GM18873 (cell line): ENCODE results near the gene ZNF541.
A peak's percentile ranks its signal among the peaks of the same experiment; 100 is the strongest.

ENCODE experiments used
- ATAC-seq: cut with Tn5 transposase; IDR thresholded peaks from one replicate; pipeline ENCODE4 v1.9.1; 2021; ENCODE audit warnings: mild to moderate bottlenecking, moderate library complexity, moderate number of reproducible peaks; ENCODE audit not compliant: unreplicated experiment, low FRiP score

The ZNF541 gene, protein sequence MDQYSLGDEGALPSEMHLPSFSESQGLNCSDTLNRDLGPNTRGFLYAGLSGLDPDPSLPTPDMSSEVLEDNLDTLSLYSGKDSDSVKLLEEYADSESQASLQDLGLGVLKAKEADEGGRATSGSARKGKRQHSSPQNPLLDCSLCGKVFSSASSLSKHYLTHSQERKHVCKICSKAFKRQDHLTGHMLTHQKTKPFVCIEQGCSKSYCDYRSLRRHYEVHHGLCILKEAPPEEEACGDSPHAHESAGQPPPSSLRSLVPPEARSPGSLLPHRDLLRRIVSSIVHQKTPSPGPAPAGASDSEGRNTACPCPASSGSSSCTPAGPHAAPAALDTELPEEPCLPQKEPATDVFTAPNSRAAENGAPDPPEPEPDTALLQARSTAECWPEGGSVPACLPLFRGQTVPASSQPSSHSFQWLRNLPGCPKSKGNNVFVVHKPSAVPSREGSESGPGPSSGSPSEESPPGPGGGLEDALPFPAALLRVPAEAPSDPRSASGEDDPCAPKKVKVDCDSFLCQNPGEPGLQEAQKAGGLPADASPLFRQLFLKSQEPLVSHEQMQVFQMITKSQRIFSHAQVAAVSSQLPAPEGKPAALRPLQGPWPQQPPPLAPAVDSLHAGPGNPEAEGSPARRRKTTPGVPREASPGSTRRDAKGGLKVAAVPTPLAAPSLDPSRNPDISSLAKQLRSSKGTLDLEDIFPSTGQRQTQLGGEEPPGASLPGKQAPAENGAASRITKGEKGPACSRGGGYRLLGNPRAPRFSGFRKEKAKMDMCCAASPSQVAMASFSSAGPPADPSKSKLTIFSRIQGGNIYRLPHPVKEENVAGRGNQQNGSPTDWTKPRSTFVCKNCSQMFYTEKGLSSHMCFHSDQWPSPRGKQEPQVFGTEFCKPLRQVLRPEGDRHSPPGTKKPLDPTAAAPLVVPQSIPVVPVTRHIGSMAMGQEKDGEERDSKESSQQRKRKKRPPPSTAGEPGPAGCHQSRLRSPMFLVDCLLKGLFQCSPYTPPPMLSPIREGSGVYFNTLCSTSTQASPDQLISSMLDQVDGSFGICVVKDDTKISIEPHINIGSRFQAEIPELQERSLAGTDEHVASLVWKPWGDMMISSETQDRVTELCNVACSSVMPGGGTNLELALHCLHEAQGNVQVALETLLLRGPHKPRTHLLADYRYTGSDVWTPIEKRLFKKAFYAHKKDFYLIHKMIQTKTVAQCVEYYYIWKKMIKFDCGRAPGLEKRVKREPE (N-terminal part only)

DNA sequence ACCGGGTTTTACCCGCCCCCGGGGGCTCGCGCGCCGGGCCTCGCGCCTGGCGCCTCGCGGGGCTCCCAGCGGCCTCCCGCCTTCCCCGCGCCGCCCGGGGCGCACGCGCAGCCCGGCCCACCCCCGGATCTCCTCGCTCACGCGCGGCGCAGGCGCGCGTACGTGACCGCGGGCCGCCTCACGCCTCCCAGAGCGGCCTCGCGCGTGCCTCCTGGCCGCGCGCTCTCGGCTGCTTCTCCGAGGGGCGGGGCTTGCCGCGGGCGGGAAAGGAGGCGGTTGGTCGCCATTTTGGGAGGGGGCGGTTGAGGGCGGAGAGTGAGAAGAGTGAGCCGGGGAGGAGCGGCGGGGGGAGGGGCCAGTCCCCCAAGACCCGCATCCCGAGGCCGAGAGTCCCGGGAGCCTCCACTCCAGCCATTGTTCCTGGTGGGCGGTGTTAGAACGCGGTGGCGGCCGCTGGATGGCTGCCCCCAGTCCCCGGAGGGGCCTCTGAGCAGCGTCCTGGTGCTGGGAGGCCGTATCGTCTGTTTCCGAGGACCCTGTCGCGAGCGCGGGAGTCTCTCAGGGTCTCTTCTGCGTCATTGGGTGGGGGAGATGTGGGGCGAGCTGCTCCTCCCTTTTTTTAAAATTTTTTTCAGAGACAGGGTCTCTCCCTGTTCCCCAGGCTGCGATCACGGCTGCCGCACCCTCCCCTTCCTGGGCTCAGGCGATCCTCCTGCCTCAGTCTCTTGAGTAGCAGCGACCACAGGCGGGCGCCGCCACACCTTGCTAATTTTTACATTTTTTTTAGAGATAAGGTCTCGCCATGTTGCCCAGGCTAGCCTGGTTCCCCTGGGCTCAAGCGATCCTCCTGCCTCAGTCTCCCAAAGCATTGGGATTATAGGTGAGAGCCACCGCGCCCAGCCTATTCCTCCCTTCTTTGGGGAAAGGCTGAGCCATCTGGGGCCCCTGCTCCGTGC lies at the start of gene ZNF541:
TSS of gene ZNF541 (minus strand) at position 78 of the 956 bp plus-strand sequence. CDS start 17,292 bp downstream, outside the sequence.
- ATAC-seq = no peak

DNA sequence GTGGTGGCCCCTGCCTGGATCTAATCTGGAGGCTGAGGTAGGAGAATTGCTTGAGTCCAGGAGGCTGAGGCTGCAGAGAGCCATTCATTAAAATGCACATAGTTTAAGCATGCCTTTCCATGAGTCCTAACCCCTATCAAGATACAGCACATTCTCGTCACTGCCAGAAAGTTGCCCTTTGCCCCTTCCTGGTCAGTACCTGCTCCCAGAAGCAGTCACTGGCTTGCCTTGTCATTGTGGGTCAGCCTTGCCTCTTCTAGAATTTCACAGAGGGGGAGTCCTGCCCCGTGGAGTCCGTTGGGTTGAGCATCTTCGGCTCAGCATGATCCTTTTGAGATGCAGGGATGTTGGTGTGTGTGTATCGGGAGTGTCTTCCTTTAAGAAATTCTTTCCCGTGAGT lies 46.8 kb upstream of the ZNF541 start:
- ATAC-seq = no peak

DNA sequence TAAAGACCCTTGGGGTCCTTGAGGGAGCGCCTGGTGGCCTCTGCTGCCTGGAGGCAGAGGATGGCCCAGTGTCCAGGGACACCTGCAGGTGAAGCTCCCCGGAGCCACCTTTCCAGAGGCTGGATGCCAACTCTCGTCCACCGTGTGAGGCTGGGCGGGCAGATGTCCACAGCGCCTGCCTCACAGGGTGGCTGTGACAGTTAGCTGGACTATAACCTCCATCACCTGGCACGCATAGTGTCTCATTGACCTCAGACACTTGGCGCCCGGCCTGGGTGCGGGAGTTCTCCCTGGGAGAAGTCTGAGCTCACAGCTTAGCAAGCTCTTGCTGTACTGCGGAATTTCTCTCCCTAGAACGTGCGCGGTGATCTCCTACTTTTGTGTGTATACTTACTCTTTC lies 45.8 kb upstream of the ZNF541 start:
- no peak for ATAC-seq

DNA sequence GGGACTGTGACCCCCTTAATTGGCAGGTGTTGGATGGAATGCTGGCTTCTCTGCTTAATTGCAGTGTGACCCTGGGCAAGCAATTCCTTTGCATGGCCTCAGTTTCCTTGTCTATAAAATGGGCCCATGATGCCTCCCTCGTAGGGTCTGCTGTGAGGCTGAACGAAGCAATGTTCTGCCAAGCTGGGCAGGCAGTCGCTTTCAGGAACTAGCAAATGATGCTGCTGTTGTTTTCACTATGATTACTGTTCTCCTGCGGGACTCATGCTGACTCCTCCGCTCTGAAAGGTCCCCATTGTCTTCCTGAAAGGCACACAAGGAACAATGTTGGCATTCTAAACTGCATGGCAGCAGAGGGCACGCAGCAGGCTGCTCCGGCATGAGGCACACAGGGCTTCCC lies 42.8 kb upstream of the ZNF541 start:
- ATAC-seq = no peak

DNA sequence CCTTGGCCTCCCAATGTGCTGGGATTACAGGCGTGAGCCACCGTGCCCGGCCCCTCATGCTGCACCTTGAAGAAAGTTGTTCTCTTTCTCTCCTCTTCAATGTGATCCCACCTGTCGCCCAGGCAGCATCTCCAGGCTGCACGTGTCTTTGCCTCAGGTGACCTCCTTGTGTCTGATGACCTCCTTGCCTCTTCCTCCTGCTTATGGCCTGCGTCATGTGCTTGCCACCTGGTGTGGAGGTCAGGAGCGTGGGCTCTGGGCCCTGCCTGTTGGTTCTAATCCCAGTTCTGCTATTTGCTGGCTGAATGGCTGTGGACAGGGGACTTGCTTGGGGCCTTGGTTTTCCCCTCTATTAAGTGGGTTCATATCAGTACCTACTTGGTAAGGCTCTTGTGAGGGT lies 42.3 kb upstream of the ZNF541 start:
- no peak for ATAC-seq

DNA sequence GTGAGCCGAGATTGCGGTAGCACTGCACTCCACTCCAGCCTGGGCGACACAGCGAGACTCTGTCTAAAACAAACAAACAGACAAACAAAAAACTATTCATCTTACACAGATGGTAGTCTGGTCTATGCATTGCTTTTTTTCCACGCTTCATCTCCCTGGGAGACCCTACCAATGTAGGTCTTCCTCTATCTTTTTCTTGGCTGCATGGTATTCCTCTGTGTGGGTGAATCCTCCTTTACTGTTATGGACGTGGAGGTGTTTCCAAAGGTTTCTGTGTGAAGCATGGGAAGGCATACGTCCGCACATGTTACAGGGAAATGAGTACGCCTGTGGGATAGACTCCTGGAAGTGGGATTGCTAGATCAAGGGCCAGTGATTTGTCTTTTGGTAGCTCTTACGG lies 41.6 kb upstream of the ZNF541 start:
- no peak for ATAC-seq

DNA sequence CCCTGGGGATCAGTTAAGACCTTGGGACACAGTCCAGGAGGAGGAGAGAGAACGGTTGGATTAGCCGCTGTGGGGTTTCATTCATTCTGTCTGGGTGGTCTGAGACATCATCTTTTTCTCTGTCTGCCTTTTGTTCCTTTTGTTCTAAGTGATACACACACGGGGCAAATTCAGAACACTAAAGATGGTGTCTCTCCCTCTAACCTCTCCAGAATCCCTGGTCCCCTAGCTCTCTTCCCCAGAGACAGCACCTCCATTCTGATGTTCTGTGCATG lies 41.0 kb upstream of the ZNF541 start:
- no peak for ATAC-seq

DNA sequence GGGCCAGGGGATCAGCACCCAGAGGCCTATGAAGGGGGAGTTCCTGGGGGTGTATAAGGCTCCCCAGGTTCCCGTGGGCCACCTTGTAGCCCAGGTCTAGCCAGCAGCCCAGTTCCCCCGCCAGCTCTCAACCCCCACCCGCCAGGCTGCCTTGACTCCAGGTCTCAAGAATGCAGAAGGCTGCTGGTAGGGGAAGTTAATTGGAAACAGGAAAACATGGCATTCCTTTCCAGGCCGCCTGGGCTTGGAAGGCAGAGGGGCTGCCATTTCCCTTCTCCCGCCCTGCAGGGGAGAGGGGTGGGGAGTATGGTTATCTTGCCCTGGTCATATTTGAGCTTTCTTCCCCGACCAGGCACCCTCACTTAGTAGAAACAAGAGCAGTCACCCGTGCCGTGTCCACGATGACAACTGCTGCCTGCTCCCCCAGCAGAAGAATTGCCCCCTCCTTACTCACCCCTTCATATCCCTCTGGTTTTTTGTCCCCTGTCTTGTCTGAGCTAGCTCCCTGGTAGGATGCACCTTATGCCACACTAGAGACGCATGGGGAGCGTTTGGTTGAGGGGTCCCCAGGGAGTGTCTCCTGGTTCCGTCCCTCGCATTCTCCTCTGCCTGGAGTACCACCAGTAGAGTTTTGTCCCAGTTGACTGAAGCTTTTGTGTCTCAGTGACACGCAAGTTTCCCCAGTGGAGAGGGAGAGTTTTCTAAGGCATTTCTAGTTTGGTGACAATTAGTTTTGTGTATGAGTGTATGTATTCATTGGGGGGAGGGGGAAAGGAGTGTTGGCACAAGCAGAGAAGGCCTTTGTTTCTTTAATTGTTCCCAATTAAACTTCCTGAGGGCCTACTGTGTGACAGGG lies 40.4 kb upstream of the ZNF541 start:
- no peak for ATAC-seq

DNA sequence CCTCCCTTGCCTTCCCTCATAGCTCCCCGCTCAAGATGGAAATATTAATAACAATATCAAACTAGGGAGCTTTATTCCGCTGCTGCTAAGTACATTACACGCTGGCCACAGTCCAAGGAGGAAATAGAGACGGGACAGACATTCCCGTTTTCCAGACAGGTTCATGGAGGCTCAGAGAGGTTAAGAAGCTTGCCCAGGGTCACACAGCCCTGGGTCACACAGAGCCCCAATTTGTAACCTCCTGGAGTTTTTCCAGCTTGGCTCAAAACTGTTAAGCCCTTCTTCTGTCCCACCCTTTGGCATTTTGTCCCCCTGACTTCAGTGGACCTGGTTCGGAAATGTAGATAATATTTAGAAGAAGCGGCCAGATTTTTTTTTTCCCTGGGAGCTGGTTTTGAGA lies 38.0 kb upstream of the ZNF541 start:
- no peak for ATAC-seq

DNA sequence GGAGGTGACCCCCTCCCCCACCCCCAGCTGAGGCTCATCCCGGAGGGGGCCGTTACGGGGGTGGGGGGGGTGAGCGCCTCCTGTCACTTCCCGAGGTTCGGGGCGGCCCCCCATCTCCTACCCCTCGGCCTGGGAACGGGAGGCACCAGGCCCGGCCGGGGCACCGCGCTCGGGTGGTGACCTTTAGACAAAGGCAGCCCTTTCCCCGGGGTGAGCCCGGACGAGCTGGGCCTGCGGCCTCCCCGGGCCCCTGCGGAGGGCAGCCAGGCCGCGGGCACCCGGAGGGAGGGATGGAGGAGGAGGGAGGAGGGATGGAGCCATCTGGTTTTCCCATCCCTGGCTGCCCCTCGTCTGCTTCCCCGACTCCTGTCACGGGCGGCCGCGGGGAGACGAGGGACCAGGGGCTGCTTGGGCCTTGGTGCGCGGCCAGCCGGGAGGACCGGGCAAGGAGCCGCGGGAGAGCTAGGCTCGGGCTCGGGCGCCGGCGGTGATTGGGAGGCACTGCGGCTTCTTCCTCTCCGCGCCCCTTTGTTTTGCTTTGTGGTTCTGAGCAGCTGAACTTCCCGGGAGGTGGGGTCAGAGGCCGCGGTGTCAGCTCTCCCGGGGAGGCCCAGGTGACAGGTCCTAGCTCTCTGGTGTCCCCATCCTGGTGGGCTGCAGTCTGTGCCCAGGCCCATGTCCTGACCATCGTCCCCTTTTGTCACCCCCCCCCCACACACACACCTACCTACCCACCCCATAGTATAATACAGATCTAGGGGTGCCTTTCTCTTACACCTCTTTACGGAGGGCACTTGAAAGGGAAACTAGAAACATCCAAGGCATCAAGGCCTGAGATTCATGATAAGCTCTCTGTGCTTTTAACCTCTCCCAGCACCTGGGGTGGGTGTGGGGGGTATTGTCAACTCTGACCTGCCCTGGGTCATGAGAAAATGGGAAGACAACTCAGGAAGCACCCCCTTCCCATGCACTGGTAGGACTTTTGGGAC lies 37.3 kb upstream of the ZNF541 start:
- ATAC-seq = no peak

DNA sequence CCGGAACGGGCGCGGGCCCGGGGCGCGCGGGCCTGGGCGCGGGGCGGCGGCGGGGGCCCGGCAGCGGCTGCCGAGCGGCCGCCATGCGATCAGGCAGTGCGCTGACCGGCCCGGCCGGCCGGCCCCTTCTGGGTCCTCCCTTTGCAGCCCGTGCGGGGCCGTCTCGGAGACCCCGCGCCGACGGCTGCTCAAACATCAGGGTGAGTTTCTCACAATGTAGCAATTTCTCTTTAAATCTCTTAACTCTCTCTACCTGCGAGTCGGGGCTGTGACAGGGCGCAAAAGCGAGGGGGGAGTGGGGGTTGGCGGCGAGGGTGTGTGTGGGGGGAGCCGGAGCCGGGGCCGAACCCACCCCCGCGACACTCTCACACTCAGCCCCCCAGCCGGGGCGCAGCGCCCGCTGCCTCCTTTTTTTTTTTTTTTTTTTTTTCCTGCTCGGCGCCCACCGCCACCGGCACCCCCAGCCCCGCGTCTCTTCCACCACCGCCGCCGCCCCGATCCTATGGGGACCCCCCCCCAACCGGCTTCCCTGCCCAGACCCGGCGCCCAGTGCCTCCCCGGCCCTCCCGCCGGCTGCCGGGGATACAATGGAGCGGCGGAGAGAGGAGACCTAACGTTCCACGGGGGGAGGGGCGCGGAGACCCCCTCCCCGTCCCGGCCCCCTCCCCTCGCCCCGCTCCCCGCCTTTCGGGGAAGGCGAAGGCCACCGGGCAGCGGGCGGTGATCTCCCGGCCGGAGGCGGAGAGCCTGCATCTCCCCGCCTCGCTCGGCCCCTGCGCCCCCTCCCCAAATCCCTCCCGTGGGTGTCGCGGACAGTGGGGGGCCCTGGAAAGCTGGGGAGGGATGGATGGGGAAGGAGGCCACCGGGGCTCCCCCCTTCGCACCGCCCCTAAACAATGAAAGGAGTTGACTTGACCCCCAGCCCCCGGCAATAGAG lies 36.3 kb upstream of the ZNF541 start, which contains the start of gene BICRA:
TSS of gene BICRA (plus strand) at position 166 of the 937 bp plus-strand sequence. CDS start 64,441 bp downstream, outside the sequence.
- peak; percentile 20 for ATAC-seq

DNA sequence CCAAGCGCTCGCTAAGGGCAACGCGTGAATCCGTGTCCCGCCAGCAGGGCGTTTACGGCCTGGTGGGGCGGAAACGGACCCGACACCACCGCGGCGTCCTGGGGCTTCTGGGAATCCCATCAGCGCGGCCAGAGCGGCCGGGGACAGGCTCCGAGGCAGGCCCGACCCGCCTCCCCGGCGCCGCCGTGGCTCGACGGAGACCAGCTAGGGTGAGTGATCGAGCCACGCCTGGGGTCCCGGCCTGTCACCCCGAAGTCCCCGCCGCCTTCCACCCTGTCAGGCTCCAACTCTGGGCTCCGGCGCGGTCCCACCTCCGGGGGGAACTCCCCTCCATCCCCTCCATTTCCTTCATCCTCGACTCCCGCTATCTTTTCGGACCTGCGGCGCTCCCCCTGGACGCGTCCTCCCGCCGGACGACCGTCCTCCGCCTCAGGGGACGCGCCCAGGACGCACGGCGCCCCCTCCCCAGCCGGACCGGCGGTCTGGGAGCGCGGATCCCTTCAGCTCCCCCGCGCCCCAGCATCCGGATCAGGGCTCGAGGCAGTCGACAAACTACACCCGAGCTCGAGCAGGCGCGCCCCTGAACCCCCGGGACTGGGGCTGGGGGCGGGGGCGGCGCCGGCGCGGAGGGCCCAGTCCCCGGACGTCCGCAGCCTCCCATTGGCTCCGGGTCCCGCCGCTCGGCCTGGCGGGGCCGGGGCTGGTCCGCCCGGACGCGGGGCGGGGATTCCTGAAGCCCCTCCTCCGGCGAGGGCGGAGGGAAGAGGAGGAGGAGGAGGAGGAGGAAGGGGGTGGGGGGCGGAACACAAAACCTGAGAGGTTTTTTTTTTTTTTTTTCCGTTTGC lies 35.3 kb upstream of the ZNF541 start:
- ATAC-seq = peak; percentile 41

DNA sequence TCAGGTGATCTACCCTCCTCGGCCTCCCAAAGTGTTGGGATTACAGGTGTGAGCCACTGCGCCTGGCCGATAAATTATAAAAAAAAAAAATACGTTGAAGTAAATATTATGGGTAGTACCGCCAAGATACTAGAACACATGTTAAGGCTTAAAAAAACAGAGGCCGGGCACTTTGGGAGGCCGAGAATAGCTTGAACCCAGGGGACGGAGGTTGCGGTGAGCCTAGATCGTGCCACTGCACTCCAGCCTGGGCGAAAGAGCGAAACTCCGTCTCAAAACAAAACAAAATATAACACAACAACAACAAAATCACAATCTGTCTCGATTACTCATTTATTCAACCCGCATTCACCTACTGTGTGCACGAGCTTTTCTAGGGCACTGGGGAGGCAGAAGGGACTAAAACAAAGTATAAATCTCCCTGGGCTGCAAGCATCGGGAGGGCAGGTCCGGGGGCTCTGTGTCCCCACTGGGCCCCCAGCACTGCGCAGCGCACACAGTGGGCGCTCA lies 34.7 kb upstream of the ZNF541 start:
- no peak for ATAC-seq

DNA sequence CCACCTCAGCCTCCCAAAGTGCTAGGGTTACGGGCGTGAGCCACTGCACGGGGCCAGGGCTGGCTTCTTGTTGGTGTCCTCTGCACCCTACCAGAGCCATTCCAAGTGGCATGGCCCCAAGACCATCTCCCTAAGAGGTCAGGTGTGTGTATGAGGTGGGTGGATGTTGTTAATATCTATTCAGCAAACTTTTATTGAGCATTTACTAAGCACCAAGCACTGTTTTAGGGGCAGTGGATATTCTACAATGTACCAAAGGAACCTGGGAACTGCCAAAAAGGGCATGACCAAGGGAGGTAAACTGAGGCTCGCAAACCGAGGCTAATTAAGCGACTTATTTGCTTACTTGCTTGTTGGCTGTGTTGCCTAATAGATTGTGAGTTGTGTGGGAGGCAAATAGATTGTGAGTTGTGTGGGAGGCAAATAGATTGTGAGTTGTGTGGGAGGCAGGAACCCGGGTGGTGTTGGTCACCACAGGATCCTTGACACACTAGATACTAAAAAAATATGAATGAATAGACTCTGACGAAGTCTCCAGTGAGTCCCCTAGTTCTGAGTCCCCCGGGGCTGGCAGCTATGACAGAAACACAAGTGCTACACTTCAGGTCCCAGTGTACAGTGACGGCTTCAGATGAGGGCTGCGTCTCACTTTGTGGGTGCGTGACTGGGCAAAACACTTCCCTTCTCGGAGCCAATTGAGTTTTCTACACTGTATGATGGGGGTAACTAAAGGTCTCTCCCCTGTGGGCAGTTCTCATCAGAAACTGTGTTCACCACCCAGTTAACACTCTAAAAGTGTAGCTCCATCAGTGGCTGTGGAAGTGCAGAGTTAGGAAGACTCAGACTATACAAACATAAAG lies 31.0 kb upstream of the ZNF541 start:
- no peak for ATAC-seq
